K562 (cell line): Measurements from ENCODE around the gene FAM171A1. TPM values are rescaled to one million over a fixed set of nuclear protein-coding genes. Genes with fewer than 3 reads are reported as not detected.

Source experiments
- ATAC-seq: fragments of 200-7000 bp; cut with Tn5 transposase; 3 replicates; pipeline ENCODE4 v1.9.1; 2020; ENCODE audit warnings: moderate library complexity
- BruUV-seq: library from RNA; stranded (reverse); fragments of 400-500 nt; replicated peaks from 2 replicates; lab custom pipeline; 2021; lab: Mats Ljungman, UMichigan
- CTCF ChIA-PET: fragments of 300-600 bp; formaldehyde crosslinking; extraction: SDS; loops from one replicate; lab custom pipeline; 2021; ENCODE audit warnings: low intra/inter-chr PET ratio; lab: Yijun Ruan, JAX
- POLR2A ChIA-PET: fragments of 300-600, 350-650 bp; sonication (Branson Sonifier 250); formaldehyde crosslinking; extraction: SDS; loops from one replicate; lab custom pipeline; 2021; ENCODE audit warnings: antibody characterized with exemption, inconsistent platforms; lab: Yijun Ruan, JAX
- DNase-seq, 4 experiments: peaks; one replicate each; pipeline versions ENCODE4 v3.0.0 to v3.0.0-alpha.2; 2011 to 2018; ENCODE audit warnings: low spot score in 3 of 4, mixed read lengths in 3 of 4; ENCODE audit errors: extremely low read depth in 1 of 4
- FAIRE-seq: peaks from 2 replicates; lab custom pipeline; 2011; peaks lifted over from hg19 to GRCh38; lab: Jason Lieb, UNC
- H2AFZ ChIP-seq: 2 replicates; pipeline ENCODE4 v1.6.0; 2011; ENCODE audit warnings: low read depth, low read length, control low read depth, inconsistent platforms
- H3K27ac ChIP-seq: fragments of 200-600 bp; 3 replicates; pipeline ENCODE4 v1.8.0; 2011; ENCODE audit warnings: low read depth, mild to moderate bottlenecking, control low read depth, inconsistent platforms, low read length, moderate library complexity, mixed read lengths; ENCODE audit errors: extremely low read depth
- H3K27me3 ChIP-seq, 2 experiments: fragments of 300-600 bp in 1 of 2; 2 replicates in 1 of 2; 3 replicates in 1 of 2; pipeline versions ENCODE4 v1.6.0 to v1.8.0; 2011; ENCODE audit warnings: inconsistent platforms in 2 of 2, low read length in 2 of 2, mild to moderate bottlenecking in 1 of 2, mixed read lengths in 1 of 2, moderate library complexity in 1 of 2; ENCODE audit not compliant: control insufficient read depth in 2 of 2, insufficient read depth in 2 of 2
- H3K36me3 ChIP-seq: fragments of 300-600 bp; 3 replicates; pipeline ENCODE4 v1.8.0; 2011; ENCODE audit warnings: mild to moderate bottlenecking, low read length, inconsistent platforms; ENCODE audit not compliant: control insufficient read depth, insufficient read depth
- H3K4me1 ChIP-seq, 2 experiments: fragments of 200-600 bp in 1 of 2; replicated peaks in 1 of 2; 2 replicates in 1 of 2; 3 replicates in 1 of 2; pipeline versions ENCODE4 v1.5.1 to v1.8.0; 2011; ENCODE audit warnings: inconsistent platforms in 2 of 2, low read length in 2 of 2, mild to moderate bottlenecking in 1 of 2, mixed read lengths in 1 of 2, moderate library complexity in 1 of 2; ENCODE audit not compliant: control insufficient read depth in 2 of 2, insufficient read depth in 2 of 2
- H3K4me2 ChIP-seq: 2 replicates; pipeline ENCODE4 v1.6.1; 2011; ENCODE audit warnings: low read length, control low read depth, inconsistent platforms, mixed read lengths; ENCODE audit not compliant: insufficient read depth
- H3K4me3 ChIP-seq: fragments of 200-600 bp; sonication (generic), shearing (Covaris generic); 2 replicates; pipeline ENCODE4 v1.5.1; 2016; ENCODE audit warnings: control low read depth, inconsistent platforms
- H3K79me2 ChIP-seq: fragments of 200-600 bp; 3 replicates; pipeline ENCODE4 v1.8.0; 2011; ENCODE audit warnings: low read length, inconsistent platforms; ENCODE audit not compliant: control insufficient read depth, insufficient read depth
- H3K9ac ChIP-seq, 2 experiments: 2 replicates each; pipeline versions ENCODE4 v1.6.0 to v1.6.1; 2011; ENCODE audit warnings: low read depth in 2 of 2, low read length in 2 of 2, control low read depth in 1 of 2, inconsistent platforms in 1 of 2, mild to moderate bottlenecking in 1 of 2, mixed read lengths in 1 of 2; ENCODE audit not compliant: insufficient read depth in 1 of 2
- H3K9me1 ChIP-seq: one replicate; pipeline ENCODE4 v1.6.0; 2011; ENCODE audit warnings: inconsistent platforms, mild to moderate bottlenecking, low read length, moderate library complexity; ENCODE audit not compliant: control insufficient read depth, insufficient read depth
- H3K9me3 ChIP-seq: replicated peaks from 2 replicates; pipeline ENCODE4 v1.5.1; 2011; ENCODE audit warnings: low read depth, low read length, inconsistent platforms; ENCODE audit not compliant: control insufficient read depth, insufficient read depth
- H4K20me1 ChIP-seq: replicated peaks from 2 replicates; pipeline ENCODE4 v1.6.1; 2011; ENCODE audit warnings: low read length, inconsistent platforms, mixed read lengths; ENCODE audit not compliant: control insufficient read depth, insufficient read depth
- EP300 ChIP-seq: IDR thresholded peaks from 2 replicates; pipeline ENCODE4 v1.6.1; 2012; ENCODE audit warnings: low read length, improper control_type of control experiment
- HDAC6 ChIP-seq: IDR thresholded peaks from 2 replicates; pipeline ENCODE4 v1.6.1; 2012; ENCODE audit warnings: low read depth, mild to moderate bottlenecking, control low read depth, inconsistent platforms, low read length, moderate library complexity
- L3MBTL2 ChIP-seq: fragments of 450-650 bp; IDR thresholded peaks from 2 replicates; pipeline ENCODE4 v1.6.1; 2016; ENCODE audit warnings: mild to moderate bottlenecking, moderate library complexity
- MAFF ChIP-seq: IDR thresholded peaks from 2 replicates; pipeline ENCODE4 v1.6.1; 2012; ENCODE audit warnings: low read length, improper control_type of control experiment
- MTA1 ChIP-seq: fragments of 450-650 bp; IDR thresholded peaks from 2 replicates; pipeline ENCODE4 v1.6.1; 2017; ENCODE audit warnings: borderline replicate concordance
- MTF1 ChIP-seq: fragments of 250-450 bp; sonication (Bioruptor Pico); IDR thresholded peaks from 2 replicates; pipeline ENCODE4 v1.9.0; 2021; ENCODE audit warnings: moderate library complexity, mild to moderate bottlenecking, inconsistent platforms, borderline replicate concordance
- NBN ChIP-seq: fragments of 450-650 bp; IDR thresholded peaks from 2 replicates; pipeline ENCODE4 v1.6.1; 2016; ENCODE audit warnings: low read depth, mild to moderate bottlenecking
- NCOA6 ChIP-seq: fragments of 450-650 bp; IDR thresholded peaks from 2 replicates; pipeline ENCODE4 v1.6.1; 2017; ENCODE audit warnings: mild to moderate bottlenecking
- NR3C1 ChIP-seq: sonication (generic); formaldehyde crosslinking; IDR thresholded peaks from 2 replicates; pipeline ENCODE4 v1.8.1; 2022; ENCODE audit warnings: missing genetic modification reagents
- SIX5 ChIP-seq, 2 experiments: IDR thresholded peaks; 2 replicates each; pipeline ENCODE4 v1.6.1; 2011; ENCODE audit warnings: low read length in 2 of 2, borderline replicate concordance in 1 of 2, low read depth in 1 of 2, mild to moderate bottlenecking in 1 of 2, moderate library complexity in 1 of 2; ENCODE audit not compliant: insufficient read depth in 1 of 2
- SMAD4 ChIP-seq: fragments of 250-450 bp; sonication (Bioruptor Pico); conservative IDR thresholded peaks from 2 replicates; pipeline ENCODE4 v1.8.0; 2021; ENCODE audit warnings: inconsistent platforms, mild to moderate bottlenecking, moderate library complexity
- TBP ChIP-seq: optimal IDR thresholded peaks from 2 replicates; pipeline ENCODE3; 2011; ENCODE audit warnings: low read depth, low read length, improper control_type of control experiment
- ZNF778 ChIP-seq: fragments of 450-650 bp; formaldehyde crosslinking; IDR thresholded peaks from 2 replicates; pipeline ENCODE4 v1.4.0; 2020; ENCODE audit warnings: mild to moderate bottlenecking, moderate library complexity
- ZNF785 ChIP-seq: fragments of 250-450 bp; sonication (Bioruptor Pico); IDR thresholded peaks from 2 replicates; pipeline ENCODE4 v1.4.0; 2020; ENCODE audit warnings: mild to moderate bottlenecking
- WGBS: fragments of 100-300 bp; shearing (Covaris generic); methylation state at CpG from one replicate; pipeline ENCODE4 v1.1.6; 2016; ENCODE audit warnings: low coverage, mixed read lengths; ENCODE audit not compliant: insufficient coverage; ENCODE audit errors: missing lambda C conversion rate; 5-methylcytosine and 5-hydroxymethylcytosine counted together
- in situ Hi-C: fragments of 300-500 bp; cut with MboI; formaldehyde crosslinking; loops from 4 replicates; pipeline ENCODE4 v1.15.0; 2018; ENCODE audit warnings: inconsistent platforms, mixed read lengths
- intact Hi-C: fragments of 100-400 bp; cut with micrococcal nuclease; formaldehyde crosslinking; loops from 2 replicates; pipeline ENCODE4 v1.14.2; 2022
- polyA plus RNA-seq, 8 experiments: library from polyadenylated mRNA; depleted of rRNA in 4 of 8; stranded (reverse) in 5 of 8; unstranded in 3 of 8; fragments of >200 nt; fragmentation: Nextera tagmentation in 2 of 8; fragmentation: Illumina TruSeq in 1 of 8; extraction: Ambion mirVana in 2 of 8; extraction: Trizol in 1 of 8; gene quantifications; 2 replicates each; pipeline versions ENCODE4 v1.2.1 to v1.2.3, GENCODE V29; 2011 to 2014; ENCODE audit warnings: inconsistent platforms in 1 of 8, missing spikeins in 1 of 8
- total RNA-seq, 7 experiments: library from RNA; depleted of rRNA in 6 of 7; stranded (reverse); fragments of >200 nt in 6 of 7; fragmentation: Illumina TruSeq in 2 of 7; extraction: Trizol in 2 of 7; gene quantifications; 2 replicates each; pipeline versions ENCODE4 v1.2.1 to v1.2.3, GENCODE V29; 2011 to 2021; ENCODE audit warnings: low replicate concordance in 1 of 7
- TF ChIP-seq, protein P1 (sequence below): fragments of 200-800 bp; sonication (Bioruptor generic); IDR thresholded peaks from 2 replicates; pipeline ENCODE4 v1.6.1; 2017; ENCODE audit warnings: missing genetic modification characterization, missing compliant biosample characterization

Gene FAM171A1
- total and polyA plus RNA-seq, 9 of the 15 experiments (the other 6 are each of a cell fraction or from before 2014, with no cell fraction given): 0.51 to 8.2 (median 4.8) TPM

- Histone ChIP-seq H3K4me3 (no peak overlapping the region), H3K36me3 (no peaks in the 10 kb centered on the region), H3K4me2 (no peak overlapping the region), H2AFZ (no peak overlapping the region), H3K27ac (no peak overlapping the region), H3K4me1 (no peaks in the 10 kb centered on the region), H3K9ac (no peak overlapping the region), H3K27me3 (no peaks in the 10 kb centered on the region; a peak in 1 of 5 replicates), H3K9me3 (no peaks in the 10 kb centered on the region), H3K79me2 (no peaks in the 10 kb centered on the region), H3K9me1 (no peaks in the 10 kb centered on the region), H4K20me1 (no peaks in the 10 kb centered on the region)
- intact Hi-C loops: no loop called here
- no peak for FAIRE-seq
- no peak for ATAC-seq
- POLR2A ChIA-PET: no interaction called here
- TF ChIP-seq, protein P1, sequence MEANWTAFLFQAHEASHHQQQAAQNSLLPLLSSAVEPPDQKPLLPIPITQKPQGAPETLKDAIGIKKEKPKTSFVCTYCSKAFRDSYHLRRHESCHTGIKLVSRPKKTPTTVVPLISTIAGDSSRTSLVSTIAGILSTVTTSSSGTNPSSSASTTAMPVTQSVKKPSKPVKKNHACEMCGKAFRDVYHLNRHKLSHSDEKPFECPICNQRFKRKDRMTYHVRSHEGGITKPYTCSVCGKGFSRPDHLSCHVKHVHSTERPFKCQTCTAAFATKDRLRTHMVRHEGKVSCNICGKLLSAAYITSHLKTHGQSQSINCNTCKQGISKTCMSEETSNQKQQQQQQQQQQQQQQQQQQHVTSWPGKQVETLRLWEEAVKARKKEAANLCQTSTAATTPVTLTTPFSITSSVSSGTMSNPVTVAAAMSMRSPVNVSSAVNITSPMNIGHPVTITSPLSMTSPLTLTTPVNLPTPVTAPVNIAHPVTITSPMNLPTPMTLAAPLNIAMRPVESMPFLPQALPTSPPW (CRISPR knock-in tag): no peak
- TF ChIP-seq NR3C1 (no peak), SMAD4 (CRISPR knock-in tag) (no peak), L3MBTL2 (no peak), TBP (no peak), MTA1 (no peak), MTF1 (no peak), SIX5 (IDR thresholded peaks at IDR 0.05; ENCODE audit: borderline replicate concordance in 1 of 2, insufficient read depth in 1 of 2, low read depth in 1 of 2, low read length in 2 of 2) (no peak), MAFF (no peak), EP300 (no peak), ZNF778 (CRISPR knock-in tag) (no peak), ZNF785 (CRISPR knock-in tag) (no peak), NBN (no peak), HDAC6 (no peak), NCOA6 (no peak)
- no peak for DNase-seq
- WGBS: 15% methylated on average over 3 of the region's 3 CpGs
- CTCF ChIA-PET: no interaction called here
- no TSS peak for BruUV-seq
- in situ Hi-C loops: no loop called here
Measured at GRCh38 chr10:15395935-15396334, 24.8 kb upstream of the FAM171A1 start.
